Measurements from ENCODE around the gene CBLIF. TPM values are rescaled to one million over a fixed set of nuclear protein-coding genes. Genes with fewer than 3 reads are reported as not detected.
"Not testable (repeated sequence)": the region's sequence is repeated elsewhere in the genome, so short reads cannot be mapped to it uniquely, and the experiment has no call there.

Gene CBLIF
- total RNA-seq, 2 experiments from 2014 or later = not detected

DNA sequence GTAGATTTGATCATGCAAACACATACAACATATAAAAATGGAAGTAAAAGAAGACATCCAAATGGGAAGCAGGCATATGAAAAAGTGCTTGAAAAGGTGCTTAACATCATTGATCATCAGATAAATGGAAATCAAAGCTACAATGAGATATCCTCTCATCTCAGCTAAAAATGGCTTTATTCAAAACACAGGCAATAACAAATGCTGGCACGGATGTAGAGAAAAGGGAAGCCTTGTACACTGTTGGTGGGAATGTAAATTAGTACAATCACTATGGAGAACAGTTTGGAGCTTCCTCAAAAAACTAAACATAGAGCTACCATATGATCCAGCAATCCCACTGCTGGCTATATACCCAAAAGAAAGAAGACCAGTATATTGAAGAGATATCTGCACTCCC, 21.5 kb upstream of the CBLIF start:
- peaks cover 2% of the 10 kb centered on the region for H3K4me1 Mint-ChIP-seq
- intact Hi-C loops (cut with DNase I, micrococcal nuclease) = loop anchor here in 1 of 2 experiments (5.0 kb wide), 1 partner anchor 50 kb away; no protein-coding TSS in a partner anchor
- peaks cover 8% of the 10 kb centered on the region for H3K9me3 Mint-ChIP-seq (ENCODE audit: low read depth)
- no peak overlapping the region for H3K27ac Mint-ChIP-seq
- DNase-seq = no peak
- CTCF ChIA-PET = interaction anchor here (1.0 kb wide), 1 partner anchor 22 kb away, joined by 3 read pairs; no protein-coding TSS in a partner anchor
- POLR2A ChIA-PET = interaction anchor here (0.7 kb wide), 1 partner anchor 963 kb away, joined by 4 read pairs; no protein-coding TSS in a partner anchor
- no peaks in the 10 kb centered on the region for H3K36me3 Mint-ChIP-seq (ENCODE audit: low read depth)
- peaks cover 15% of the 10 kb centered on the region for H3K27me3 Mint-ChIP-seq
- ATAC-seq = no peak
- no peak overlapping the region for H3K4me3 Mint-ChIP-seq

DNA sequence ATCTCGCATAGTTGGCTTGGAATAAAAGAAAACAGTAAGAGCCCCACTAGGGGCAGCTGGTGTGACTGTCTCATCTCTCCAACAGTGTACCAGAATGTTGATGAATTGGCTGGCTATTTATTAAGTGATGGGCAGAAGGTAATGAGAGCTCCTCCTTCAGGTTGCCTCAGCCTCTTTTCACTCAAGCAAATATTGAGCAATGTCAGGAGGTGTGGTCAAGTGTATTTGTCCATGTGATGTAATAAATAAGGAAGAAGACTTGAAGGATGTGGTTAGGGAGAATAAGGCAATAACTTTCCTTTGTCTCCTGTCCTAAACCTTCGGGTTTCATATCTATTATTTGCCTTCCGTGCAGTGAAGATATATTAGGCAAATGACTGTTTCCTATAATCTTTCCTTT, 21.1 kb upstream of the CBLIF start, which contains the start of gene TCN1:
TSS of gene TCN1 (minus strand) at position 91 of the 400 bp plus-strand sequence. CDS start at position 74, 17 bp downstream.
- no peak within 1 kb of the TSS for H3K4me3 Mint-ChIP-seq
- no peaks in the 10 kb centered on the region for H3K36me3 Mint-ChIP-seq (ENCODE audit: low read depth)
- POLR2A ChIA-PET = interaction anchor here (0.7 kb wide), 1 partner anchor 963 kb away, joined by 4 read pairs; no protein-coding TSS in a partner anchor
- intact Hi-C loops (cut with DNase I, micrococcal nuclease) = loop anchor here in 1 of 2 experiments (5.0 kb wide), 1 partner anchor 51 kb away; no protein-coding TSS in a partner anchor
- H3K27ac Mint-ChIP-seq = no peak within 1 kb of the TSS
- peaks cover 8% of the 10 kb centered on the region for H3K9me3 Mint-ChIP-seq (ENCODE audit: low read depth)
- peaks cover 15% of the 10 kb centered on the region for H3K27me3 Mint-ChIP-seq
- CTCF ChIA-PET = interaction anchor here (1.0 kb wide), 1 partner anchor 22 kb away, joined by 3 read pairs; no protein-coding TSS in a partner anchor
- peaks cover 2% of the 10 kb centered on the region for H3K4me1 Mint-ChIP-seq
- DNase-seq (no peak), ATAC-seq (no peak)

DNA sequence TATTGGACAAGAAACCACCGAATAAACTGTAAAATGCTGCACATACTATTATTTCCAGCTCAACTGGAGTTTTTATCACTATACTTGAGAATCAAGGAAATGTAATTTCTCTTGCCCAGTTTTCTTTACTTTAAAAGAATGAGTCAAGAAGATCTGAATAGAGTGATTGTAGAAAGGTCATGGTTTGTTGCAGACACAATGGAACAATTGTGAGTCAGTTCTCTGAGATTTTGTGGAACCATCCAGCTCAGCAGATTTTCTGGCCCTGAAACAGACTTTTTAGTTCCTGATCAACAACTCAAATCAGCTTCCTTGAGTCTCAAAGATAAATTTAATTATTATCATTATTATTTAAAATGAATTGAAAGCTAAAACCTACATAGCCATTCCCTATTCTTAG, 19.7 kb upstream of the CBLIF start:
- peak; percentile 57 for ATAC-seq
- DNase-seq = no peak
- intact Hi-C loops (cut with DNase I, micrococcal nuclease) = loop anchor here in 1 of 2 experiments (5.0 kb wide), 1 partner anchor 52 kb away; no protein-coding TSS in a partner anchor
- peaks cover 2% of the 10 kb centered on the region for H3K4me1 Mint-ChIP-seq
- H3K27ac Mint-ChIP-seq = no peak overlapping the region
- no peak overlapping the region for H3K4me3 Mint-ChIP-seq
- ChIA-PET CTCF (interaction anchor here (0.7 to 1.5 kb wide), 5 partner anchors 10 to 116 kb away, joined by 3 to 4 read pairs (median 3); partner anchors contain the start of gene MRPL16), POLR2A (no interaction called here)
- peaks cover 15% of the 10 kb centered on the region for H3K27me3 Mint-ChIP-seq
- peaks cover 4% of the 10 kb centered on the region for H3K9me3 Mint-ChIP-seq (ENCODE audit: low read depth)
- no peaks in the 10 kb centered on the region for H3K36me3 Mint-ChIP-seq (ENCODE audit: low read depth)

DNA sequence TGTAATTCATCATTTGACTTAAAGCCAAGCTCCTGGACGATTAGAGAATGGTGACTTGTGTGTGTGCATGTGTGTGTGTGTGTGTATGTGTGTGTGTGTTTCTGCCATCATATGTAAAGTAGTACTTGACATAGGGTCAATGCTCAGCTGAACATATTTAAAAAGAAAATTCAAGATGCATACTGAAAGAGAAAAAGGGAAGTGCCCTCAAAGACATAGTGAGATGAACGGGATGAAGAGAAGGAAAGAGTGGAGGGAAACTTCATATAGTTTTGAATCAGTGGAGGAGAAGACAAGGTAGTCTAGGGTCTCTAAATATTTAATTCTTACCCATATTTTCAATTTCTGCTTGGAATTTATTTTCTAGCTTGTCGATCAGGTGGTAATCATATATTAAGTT, 17.0 kb upstream of the CBLIF start:
- Mint-ChIP-seq H3K27me3 (peaks cover 13% of the 10 kb centered on the region), H3K4me1 (peaks cover 16% of the 10 kb centered on the region), H3K9me3 (ENCODE audit: low read depth) (peaks cover 3% of the 10 kb centered on the region), H3K27ac (no peak overlapping the region), H3K36me3 (ENCODE audit: low read depth) (no peaks in the 10 kb centered on the region), H3K4me3 (no peak overlapping the region)
- ChIA-PET CTCF (no interaction called here), POLR2A (no interaction called here)
- ATAC-seq (no peak), DNase-seq (no peak)
- intact Hi-C loops (cut with DNase I, micrococcal nuclease) = no loop called here

DNA sequence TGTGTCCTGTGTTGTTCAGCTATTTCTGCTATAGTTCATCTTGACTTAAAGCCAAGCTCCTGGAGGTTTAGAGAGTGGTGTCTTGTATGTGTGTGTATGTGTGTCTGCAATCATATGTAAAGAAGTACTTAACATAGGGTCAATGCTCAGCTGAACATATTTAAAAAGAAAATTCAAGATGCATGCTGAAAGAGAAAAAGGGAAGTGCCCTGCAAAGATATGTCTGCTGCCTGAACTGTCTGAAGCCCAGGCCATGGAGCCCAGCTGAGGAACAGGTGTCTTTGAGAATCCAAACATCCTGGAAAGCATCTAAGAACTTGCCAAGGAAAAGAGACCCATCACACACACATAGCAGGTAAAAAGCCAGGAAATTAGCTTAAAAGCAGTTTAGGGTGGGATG, 14.4 kb upstream of the CBLIF start:
- Mint-ChIP-seq H3K27me3 (peaks cover 6% of the 10 kb centered on the region), H3K4me1 (peaks cover 19% of the 10 kb centered on the region), H3K36me3 (ENCODE audit: low read depth) (no peaks in the 10 kb centered on the region), H3K27ac (no peak overlapping the region), H3K9me3 (ENCODE audit: low read depth) (no peaks in the 10 kb centered on the region), H3K4me3 (no peak overlapping the region)
- intact Hi-C loops (cut with DNase I, micrococcal nuclease) = no loop called here
- ATAC-seq (no peak), DNase-seq (no peak)
- CTCF ChIA-PET = no interaction called here
- POLR2A ChIA-PET = no interaction called here

DNA sequence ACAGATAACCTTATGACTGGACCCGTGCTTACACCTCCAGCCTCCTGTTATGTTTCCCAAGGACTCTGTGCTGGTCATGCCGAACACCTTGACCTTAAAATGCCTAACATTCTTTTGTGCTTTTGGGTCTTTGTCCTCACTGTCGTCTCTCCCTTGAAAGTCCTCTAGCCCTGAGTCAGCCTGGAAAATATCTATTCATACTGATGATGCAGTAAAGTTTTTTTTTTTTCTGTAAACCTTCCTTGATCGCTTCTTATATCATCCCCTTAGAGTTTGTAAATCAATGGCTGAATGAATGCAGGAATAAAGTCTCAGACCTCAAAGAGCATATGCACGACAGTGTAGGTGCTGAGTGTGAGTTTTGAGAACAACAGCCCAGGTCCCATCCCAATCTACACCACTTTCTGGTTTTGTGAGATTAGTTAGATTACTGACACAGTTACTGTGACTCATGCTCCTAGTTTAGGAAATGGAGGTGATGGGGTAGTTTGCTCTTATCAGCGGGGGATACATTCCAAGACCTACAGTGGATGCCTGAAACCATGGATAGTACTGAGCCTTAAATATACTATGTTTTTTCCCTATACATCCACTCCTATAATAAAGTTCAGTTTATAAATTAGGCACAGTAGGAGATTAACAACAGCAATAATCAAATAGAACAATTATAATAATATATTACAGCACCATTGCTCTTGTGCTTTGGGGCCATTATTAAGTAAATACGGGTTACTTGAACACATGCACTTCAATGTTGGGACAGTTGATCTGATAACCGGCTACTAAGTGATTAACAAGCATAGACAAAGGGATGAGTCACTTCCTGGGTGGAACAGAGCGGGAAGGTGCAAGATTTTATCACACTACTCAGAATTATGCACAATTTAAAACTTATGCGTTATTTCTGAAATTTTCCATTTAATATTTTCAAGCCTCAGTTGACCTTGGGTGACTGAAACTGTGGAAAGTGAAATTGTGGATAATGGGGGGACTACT, 12.4 kb upstream of the CBLIF start:
- Mint-ChIP-seq H3K9me3 (ENCODE audit: low read depth) (no peaks in the 10 kb centered on the region), H3K27me3 (peaks cover 5% of the 10 kb centered on the region), H3K27ac (peak overlapping the region; percentile 73), H3K4me1 (peaks cover 19% of the 10 kb centered on the region), H3K36me3 (ENCODE audit: low read depth) (no peaks in the 10 kb centered on the region), H3K4me3 (no peak overlapping the region)
- ATAC-seq (peak; percentile 88), DNase-seq (peak; percentile 31)
- ChIA-PET CTCF (interaction anchor here (0.6 to 0.9 kb wide), 2 partner anchors 61 to 66 kb away, joined by 3 to 4 read pairs; no protein-coding TSS in a partner anchor), POLR2A (no interaction called here)
- intact Hi-C loops (cut with DNase I, micrococcal nuclease) = no loop called here

DNA sequence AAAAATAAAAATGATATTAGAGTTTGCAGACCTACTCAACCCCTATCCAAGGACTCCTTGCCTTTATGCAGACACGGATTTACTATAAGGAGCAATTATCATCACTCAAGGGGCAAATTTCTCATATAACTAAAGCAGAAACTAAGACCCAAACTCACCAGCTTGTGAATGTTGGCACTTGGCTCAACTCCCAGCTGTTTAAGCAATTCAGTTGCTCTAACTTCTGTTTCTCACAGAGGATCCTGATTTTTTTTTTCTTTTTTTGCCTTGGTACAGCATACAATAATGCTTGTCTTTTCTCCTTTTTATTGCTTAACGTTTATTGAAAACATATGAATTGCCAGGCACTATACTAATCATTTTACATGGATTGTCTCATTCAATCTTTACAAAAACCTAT, 9.6 kb upstream of the CBLIF start:
- CTCF ChIA-PET = no interaction called here
- DNase-seq = no peak
- H3K4me1 Mint-ChIP-seq = peaks cover 19% of the 10 kb centered on the region
- H3K4me3 Mint-ChIP-seq = no peak overlapping the region
- intact Hi-C loops (cut with DNase I, micrococcal nuclease) = no loop called here
- no peaks in the 10 kb centered on the region for H3K9me3 Mint-ChIP-seq (ENCODE audit: low read depth)
- POLR2A ChIA-PET = no interaction called here
- H3K27me3 Mint-ChIP-seq = peaks cover 2% of the 10 kb centered on the region
- ATAC-seq = no peak
- H3K36me3 Mint-ChIP-seq (ENCODE audit: low read depth) = no peaks in the 10 kb centered on the region
- H3K27ac Mint-ChIP-seq = no peak overlapping the region

DNA sequence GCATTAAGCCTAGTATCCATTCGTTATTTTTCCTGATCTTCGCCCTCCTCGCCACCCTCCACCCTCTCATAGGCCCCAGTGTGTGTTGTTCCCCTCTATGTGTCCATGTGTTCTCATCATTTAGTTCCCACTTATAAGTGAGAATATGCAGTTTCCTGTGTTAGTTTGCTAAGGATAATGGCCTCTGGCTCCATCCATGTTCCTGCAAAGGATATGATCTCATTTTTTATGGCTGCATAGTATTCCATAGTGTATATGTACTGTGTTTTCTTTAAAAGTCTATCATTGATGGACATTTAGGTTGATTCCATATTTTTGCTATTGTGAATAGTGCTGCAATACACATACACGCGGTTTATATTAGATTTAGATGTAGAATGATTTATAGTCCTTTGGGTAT, 6.1 kb upstream of the CBLIF start:
- CTCF ChIA-PET; H3K4me1 Mint-ChIP-seq; H3K9me3 Mint-ChIP-seq (ENCODE audit: low read depth); intact Hi-C loops (cut with DNase I, micrococcal nuclease); H3K27ac Mint-ChIP-seq; H3K4me3 Mint-ChIP-seq; ATAC-seq; DNase-seq; H3K36me3 Mint-ChIP-seq (ENCODE audit: low read depth); POLR2A ChIA-PET; H3K27me3 Mint-ChIP-seq: not testable (repeated sequence)

DNA sequence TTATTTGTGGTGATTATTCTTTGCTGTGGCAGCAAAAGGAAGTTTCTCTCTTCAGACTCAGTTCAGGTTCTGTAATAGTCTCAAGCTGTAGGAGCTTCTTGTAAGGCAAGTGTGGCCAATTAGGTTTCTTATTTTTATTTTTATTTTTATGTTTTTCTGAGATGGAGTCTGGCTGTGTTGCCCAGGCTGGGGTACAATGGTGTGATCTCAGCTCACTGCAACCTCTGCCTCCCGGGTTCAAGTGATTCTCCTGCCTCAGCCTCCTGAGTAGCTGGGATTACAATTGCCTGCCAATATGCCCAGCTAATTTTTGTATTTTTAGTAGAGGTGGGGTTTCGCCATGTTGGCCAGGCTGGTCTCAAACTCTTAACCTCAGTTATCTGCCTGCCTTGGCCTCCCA, 4.3 kb upstream of the CBLIF start:
- not testable (repeated sequence) for H3K9me3 Mint-ChIP-seq (ENCODE audit: low read depth); H3K4me3 Mint-ChIP-seq

DNA sequence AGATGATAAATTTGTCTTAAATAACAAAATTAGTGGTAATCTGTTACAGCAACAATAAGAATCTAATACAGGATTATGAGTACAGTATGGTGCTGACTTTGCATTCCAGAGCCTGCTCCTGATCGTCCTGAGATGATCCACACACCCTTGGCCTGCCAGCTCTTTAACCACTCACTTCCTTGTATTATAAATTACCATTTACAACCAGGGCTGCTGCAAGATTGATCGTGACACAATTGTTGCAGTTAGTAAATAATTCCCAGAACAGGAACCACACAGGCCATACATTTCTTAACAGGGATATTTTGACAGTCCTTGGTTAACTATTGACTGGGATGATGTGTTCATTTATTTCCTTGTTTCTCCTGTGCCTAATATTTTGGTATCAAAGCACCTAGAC, 3.8 kb upstream of the CBLIF start:
- DNase-seq = no peak
- CTCF ChIA-PET = interaction anchor here (0.7 kb wide), 1 partner anchor 210 kb away, joined by 3 read pairs; no protein-coding TSS in a partner anchor
- no peak for ATAC-seq
- H3K36me3 Mint-ChIP-seq (ENCODE audit: low read depth) = no peaks in the 10 kb centered on the region
- POLR2A ChIA-PET = no interaction called here
- H3K27me3 Mint-ChIP-seq = peaks cover 2% of the 10 kb centered on the region
- H3K9me3 Mint-ChIP-seq (ENCODE audit: low read depth) = no peaks in the 10 kb centered on the region
- H3K4me3 Mint-ChIP-seq = no peak overlapping the region
- no peaks in the 10 kb centered on the region for H3K4me1 Mint-ChIP-seq
- H3K27ac Mint-ChIP-seq = no peak overlapping the region
- intact Hi-C loops (cut with DNase I, micrococcal nuclease) = no loop called here

More for the DNA sequence above, 4.3 kb upstream of the CBLIF start:
- DNase-seq; POLR2A ChIA-PET; H3K27ac Mint-ChIP-seq; intact Hi-C loops (cut with DNase I, micrococcal nuclease); ATAC-seq; CTCF ChIA-PET; H3K27me3 Mint-ChIP-seq; H3K36me3 Mint-ChIP-seq (ENCODE audit: low read depth); H3K4me1 Mint-ChIP-seq: not testable (repeated sequence)

DNA sequence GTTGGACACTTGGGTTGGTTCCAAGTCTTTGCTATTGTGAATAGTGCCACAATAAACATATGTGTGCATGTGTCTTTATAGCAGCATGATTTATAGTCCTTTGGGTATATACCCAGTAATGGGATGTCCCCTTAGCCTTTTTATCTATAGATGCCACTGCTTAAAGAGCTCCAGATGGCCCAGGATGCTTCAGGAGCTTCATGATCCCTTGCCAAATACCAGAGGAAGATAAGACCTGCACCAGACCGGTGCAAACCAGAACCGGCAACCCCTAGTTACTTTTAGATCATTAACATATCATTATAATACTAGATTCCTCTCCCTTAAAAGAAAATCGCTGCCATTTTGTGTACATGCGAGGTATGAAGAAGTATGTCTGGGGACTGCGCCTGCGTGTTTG, 3.1 kb upstream of the CBLIF start:
- POLR2A ChIA-PET; H3K4me3 Mint-ChIP-seq; H3K36me3 Mint-ChIP-seq (ENCODE audit: low read depth); H3K27ac Mint-ChIP-seq; intact Hi-C loops (cut with DNase I, micrococcal nuclease); H3K4me1 Mint-ChIP-seq; H3K9me3 Mint-ChIP-seq (ENCODE audit: low read depth); DNase-seq; ATAC-seq; H3K27me3 Mint-ChIP-seq: not testable (repeated sequence)
- CTCF ChIA-PET = interaction anchor here (0.7 to 1.4 kb wide), 2 partner anchors 70 to 211 kb away, joined by 3 to 4 read pairs; no protein-coding TSS in a partner anchor
